ENCODE data around the gene TNS1.
A peak's percentile ranks its signal among the peaks of the same experiment; 100 is the strongest.

Gene TNS1

DNA sequence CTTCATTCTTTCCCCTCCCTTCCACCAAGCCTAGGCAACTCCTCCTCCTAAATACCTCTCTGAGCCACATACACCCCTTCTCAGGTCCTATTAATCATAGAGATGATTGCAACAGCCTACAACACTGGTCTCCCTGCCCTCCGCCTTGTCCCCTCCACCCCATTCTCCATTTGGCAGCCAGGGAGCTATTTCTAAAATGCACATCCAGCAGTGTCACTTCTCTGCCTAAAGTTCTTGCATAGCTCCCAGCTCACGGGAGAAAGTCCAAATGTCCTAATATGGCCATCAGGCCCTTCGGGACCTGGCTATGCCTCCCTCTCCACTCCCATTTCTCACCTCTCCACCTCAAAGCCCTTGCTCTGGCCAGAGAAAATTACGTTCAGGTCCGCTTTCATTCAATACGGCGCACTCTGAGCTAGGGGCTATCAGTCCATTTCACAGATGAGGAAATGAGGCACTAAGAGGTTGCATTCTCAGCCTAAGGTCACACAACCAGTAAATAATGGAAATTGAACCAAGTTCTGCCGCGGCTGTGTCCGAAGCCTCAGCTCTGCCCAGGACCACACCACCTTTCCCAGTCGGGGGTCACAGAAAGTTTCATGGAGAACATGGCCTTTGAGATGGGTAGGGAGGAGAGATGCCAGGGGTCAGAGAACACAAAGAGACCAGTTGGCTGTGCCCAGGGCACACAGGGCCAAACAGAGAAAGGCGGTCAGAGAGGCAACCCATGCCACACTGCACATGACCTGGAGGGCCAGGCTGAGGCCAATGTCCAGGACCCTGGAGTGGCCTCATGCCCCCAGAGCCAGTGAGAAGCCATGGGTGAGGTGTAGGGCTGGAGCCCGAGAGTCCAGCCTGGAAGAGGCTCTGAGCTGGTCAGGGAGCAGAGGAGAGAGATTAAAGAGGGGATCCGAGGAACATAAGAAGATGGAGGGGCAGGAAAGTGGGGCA, 72.8 kb downstream of the TNS1 start:
- peak; percentile 80 for DNase-seq (ENCODE audit: low spot score)

DNA sequence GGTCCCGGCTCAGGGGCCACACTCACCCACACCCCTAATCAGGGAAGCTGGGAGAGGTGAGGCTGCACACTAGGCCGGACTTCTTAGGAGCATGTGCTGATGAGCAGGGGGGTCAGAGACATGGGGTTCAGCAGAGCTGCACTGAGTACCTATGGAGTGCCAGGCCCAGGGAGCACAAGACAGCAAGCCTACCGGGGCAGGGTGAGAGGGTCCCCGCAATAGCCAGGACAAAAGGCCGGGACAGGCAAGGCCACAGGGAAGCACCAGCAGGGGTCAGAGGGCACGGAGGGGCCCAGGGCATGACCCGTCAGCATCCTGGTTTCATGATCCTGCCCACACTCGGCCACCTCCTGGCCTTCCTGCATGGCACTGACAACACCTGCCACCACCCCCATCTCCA, 73.5 kb downstream of the TNS1 start:
- no peak for DNase-seq (ENCODE audit: low spot score)

DNA sequence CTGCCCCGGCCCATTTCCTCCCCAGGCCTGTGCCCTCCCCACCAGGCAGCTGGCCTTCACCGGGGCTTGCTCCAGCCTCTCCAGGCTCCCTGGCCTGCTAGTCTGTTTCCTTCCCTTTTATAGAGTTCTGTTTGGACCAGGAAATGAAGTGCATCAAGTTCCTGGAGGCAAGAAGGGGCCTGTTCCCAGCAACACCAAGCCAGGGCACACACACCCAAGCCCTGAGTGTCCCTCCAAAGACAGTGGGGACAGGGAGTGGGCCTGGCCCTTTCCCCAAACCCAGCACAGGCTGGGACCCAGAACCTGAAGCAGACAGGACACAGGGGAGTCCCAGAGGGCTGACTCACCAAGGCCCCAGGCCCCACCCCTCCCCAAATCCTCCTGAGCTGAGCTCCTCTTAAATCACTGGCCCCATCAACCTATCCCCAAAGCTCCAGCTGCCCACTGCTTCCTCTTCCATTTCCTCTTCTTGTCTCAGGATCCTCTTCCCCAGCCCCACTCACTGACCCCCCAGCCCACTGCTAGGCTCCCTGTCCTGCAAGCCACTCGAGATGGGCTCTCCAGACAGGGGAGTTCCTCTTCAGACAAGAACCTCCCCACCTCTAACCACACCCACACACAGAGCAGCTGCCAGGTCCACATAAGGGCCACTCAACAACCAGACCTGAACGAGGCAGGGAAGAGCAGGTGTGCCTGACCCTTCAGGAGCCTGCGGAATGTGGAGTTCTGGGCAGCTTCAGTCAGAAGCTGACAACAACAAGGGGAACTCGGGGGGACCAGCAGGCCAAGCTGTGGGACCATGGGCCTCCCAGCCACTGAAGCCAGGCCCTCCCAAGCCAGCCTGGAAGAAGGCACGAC, 74.2 kb downstream of the TNS1 start:
- no peak for DNase-seq (ENCODE audit: low spot score)

DNA sequence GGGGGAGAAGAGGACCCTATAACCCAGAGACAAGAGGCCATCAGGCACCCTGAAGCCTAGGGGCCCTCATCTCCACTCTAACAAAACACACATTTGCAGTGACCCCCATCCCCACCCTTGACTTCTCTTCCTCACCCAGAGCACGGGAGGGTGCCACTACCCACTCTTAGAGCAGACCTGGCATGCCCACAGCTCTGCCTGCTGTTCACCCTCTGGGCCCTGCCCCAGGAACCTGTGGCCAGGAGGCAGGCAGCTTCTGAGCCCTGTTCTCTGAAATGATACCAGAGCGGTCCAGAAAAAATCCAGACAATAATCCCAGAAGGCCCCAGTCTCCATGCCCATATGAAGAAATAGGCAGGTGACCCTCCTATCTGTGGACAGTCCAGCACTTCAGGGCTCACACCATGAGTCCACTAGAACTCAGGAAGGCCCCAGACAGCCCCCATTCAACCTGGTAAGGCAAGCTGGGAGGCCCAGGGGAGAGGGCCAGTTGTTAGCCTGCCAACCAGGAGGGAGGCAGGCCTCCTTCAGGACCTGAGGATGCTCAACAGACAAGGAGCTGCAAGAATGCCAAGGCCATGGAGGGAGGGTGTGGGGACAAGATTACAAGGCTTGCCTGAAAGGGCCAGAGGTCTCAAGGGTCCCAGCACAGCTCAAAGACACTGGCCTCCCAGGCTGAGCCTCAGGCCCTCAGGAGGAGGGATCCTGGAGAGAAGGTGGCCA, 75.0 kb downstream of the TNS1 start:
- no peak for DNase-seq (ENCODE audit: low spot score)

DNA sequence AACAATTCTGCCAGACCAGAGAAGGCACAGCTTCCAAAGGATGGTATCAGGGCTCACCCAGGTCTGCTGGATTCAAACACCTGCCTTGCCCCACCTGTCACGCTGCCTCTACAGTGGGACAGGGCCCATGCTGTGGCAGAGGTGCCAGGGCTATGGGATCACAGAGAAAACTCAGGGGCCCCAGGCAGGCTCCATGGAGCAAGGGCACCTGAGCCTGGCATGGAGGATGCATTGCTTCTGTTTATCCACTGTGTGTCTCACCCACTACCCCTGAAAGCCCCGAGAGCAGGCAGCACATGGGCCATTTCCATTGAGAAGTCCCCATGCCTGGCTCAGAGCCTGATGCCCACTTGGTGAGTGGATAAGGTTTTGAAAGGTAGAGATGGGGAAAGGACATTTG, 76.0 kb downstream of the TNS1 start:
- no peak for DNase-seq (ENCODE audit: low spot score)

DNA sequence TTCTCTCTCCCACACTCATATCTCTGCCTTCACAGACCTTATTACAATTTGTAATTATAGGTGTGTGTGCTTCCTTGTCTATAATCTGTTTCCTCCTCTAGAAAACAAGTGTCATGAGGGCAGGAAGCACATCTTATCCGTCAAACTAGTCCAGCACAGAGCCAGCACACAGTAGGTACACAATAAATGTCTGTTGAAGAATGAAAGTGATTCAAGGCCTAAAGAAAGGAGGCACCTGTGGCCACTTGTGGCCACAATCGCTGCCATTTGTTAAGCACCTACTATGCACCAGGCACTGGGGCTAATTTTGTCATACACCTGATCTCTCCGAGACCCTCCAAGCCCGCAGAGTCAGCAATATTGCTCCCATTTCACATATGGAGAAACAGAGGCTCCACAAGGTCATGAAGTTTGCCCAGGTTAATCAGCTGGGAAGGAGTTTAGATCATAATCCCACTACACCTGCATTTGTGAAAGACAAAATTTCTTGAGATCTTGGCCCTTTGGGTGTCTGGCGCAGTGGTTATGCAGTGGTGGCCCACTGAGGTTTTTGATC, 78.4 kb downstream of the TNS1 start:
- DNase-seq (ENCODE audit: low spot score): no peak

DNA sequence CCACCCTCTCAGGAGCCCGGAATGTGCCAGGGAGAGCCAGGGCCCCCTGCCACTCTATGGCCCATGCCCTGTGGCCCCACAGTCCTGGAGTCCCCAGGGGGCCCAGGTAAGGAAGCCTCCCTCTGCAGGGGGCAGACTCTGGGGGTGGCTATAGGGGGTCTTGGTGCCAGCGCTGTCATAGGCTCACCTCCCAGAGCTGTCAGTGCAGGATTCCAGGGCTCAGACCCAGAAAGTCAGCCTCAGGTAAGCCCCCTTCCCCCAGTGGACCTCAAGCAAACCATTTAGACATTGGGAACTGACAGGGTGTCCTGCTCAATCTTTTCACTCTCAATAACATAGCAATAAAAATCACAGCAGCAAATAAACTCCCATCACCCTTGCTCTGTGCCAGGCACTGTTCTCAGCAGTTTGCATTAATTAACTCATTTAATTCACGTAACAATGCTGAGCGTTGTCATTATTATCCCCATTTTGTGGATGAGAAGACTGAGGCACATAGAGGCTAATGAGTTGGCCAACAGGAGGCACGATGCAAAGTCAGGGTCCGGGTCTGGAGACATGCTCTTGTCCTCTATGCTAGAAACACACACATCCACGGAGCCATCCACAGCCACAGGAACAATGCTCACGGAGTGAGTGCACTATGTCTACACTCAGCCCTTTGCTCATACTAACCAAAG, 79.6 kb downstream of the TNS1 start:
- DNase-seq (ENCODE audit: low spot score): no peak

DNA sequence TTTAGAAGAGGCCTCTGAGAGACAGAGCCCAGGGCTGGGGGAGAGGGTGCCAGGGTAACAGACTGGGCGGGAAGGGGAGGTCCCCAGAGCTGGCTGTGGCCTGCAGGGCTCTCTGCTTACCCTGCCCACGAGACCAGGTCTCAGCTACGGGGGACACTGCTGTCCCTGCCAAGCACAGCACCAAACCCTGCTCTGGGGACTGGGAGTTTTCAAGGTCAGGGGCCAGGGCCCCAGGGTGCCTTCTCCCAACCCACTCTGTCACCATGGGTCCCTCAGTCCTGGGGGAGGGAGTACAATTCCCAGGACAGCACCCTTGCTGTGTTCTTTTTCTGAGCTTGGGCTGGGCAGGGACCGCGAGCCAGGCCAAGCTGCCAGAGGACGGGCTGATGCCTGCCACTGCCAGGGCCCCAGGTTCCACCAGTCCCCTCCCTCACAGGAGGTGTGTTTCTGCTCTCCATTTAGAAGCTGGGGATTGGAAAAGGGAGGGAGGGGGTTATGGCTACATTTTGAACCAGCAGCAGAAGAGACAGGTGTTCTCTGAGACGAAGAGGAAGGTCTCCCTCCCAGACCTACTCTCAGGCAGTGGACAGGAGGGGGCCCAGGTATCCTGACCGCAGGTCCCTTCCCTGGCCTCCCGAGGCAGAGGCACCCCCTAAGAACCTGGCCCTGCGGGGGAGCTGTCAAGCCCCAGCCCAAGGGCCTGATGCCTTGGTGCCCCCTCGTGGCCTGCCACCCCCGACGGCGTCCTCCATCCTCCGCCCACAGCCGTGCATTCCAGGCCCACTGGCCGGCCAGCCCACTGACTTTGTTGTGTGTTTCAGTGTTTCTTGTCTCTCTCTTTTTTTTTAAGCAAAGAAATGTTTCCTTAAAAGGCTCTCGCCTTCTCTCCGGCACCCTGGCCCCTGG, 80.4 kb downstream of the TNS1 start:
- no peak for DNase-seq (ENCODE audit: low spot score)

DNA sequence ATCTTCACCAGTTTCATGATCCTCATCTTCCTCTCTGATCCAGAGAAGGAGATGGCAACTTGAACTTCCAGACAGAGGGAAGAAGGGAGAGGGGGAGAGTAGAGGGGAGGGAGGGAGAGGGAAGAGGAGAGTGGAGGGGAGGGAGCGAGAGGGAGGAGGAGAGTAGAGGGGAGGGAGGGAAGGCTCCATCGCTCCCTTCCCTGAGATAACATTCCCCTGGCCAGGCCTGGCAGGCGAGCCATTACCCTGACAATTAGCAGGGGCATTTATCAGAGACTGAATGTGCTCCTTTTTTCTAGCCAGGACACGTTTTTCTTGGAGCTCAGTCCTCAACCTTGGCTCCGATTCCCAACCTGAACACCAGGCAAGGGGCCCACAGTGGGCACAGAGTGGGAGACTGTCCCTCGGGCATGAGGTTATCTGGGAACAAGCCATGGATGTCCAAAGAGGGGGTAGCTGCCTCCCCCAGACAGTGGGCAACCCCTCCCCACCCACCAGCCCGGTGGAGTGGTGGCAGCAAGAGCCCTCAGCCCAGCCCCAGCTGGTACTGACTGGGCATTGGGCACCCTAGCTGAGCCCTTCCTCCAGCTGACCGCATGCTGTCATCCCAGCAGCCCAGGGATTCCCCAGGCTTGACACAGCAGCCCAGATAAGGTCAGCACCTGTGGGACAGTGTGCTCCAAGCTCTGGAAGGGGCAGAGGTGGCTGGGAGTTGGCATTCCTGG, 81.8 kb downstream of the TNS1 start:
- no peak for DNase-seq (ENCODE audit: low spot score)

DNA sequence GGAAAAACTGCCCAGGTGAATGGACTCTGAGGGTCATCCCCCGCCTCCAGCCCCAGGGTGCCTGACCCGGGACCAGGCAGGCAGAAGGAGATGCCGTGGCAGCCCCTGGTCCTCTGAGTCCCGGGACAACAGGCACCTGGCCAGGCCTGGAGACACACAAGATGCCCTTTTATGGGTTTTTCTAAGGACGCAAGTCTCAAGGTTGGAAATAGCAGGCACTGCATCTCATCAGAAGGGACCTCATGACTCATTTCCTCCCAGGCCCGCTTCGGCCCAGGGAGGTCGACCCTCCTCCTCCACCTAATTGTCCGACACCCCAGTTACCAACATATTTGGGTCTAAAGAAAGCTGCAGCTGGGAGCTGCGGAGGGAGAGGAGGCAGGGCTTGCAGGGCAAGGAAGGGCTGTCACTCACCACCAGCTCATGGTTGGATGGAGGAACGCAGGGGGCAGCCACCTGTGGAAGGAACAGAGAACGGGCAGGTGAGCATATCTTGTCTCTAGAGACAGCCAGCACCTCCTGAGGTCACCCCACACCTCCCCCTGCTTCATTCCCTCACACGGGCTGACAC, 82.9 kb downstream of the TNS1 start:
- peak; percentile 74 for DNase-seq (ENCODE audit: low spot score)

DNA sequence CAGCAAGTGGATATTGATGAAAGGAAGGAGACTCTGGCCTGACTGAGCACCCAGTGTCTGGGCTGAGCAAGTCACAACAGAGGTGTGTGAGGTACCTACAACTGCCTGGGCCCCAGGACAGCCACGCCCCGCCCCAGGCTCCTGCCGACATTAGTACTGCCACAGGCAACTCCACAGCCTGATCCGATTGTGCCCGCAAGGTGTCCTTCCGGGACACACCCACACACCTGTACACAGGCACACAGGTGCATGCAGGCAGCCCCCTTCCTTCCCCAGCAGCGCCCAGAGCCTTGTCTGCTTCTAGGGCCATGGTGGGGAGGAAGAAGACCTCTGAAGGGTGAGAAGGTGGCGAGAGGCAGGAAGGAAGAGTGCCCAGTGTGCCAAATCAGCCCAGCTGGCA, 83.6 kb downstream of the TNS1 start:
- no peak for DNase-seq (ENCODE audit: low spot score)

DNA sequence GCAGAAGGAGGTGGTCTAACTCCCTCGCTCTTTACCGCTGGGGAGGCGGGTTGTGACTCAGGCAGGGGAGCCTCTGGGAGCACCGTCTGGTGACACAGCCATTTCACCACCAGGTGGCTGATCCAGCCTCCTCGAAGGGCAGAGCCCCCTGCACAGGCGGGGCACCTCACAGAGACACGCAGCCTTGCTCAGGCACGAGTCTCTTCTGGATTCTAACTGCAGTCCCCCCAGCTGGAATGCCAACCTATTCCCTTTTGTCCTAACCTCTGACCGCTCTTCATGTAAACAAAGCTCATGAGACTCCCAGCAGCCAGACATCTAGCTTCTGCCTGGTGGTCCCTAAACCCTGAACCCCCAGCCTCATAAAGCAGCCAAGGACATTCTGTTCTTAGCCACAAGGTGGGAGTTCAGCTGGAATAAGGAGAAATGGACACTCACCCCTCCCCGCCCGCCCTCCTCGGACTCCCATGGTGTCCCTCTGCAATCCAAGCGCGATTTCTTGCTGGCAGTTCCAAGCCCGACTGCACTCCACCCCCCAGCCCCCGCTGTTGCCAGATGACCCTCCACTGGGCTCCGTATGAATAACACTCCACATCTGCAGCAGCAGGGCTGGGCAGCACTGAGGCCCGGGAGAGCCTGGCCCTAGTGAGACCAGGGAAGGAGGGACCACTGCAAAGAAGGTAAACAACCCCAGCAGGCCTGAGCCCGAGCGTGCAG, 84.3 kb downstream of the TNS1 start:
- no peak for DNase-seq (ENCODE audit: low spot score)

DNA sequence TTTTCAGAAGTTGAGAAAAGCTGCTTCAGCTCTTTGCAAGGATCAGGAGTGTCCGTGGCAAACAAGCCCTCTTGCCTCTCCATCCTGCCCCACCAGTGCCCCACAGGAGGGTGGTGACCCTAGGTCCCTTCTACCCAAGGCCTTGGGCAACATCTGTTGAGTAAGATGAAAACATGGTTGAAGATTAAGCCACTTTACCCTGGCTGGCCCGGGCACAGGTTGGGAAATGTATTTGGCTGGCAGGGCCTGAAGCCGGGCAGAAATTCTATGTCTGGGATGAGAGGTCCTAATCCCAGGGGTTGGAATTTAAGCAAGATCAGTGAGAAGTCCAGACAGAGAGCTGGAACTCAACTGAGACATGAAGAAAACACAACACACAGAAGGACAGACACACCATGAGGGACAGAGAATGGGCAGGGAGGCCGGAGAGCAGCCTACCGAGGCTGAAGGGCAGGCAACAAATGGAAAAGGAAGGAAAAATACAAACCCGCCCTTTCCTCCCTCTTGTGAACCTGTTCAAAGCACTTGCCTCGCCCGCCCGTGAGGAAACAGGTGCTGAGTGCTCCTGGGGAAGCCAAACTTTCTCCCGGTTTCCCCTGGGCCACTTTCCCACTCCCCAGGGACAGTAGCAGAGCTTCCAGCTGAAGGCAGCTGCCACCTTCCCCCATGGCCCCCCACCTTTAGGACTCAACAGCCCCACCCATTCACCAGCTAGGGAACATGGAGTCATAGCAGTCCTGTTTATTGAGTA, 86.1 kb downstream of the TNS1 start:
- no peak for DNase-seq (ENCODE audit: low spot score)

DNA sequence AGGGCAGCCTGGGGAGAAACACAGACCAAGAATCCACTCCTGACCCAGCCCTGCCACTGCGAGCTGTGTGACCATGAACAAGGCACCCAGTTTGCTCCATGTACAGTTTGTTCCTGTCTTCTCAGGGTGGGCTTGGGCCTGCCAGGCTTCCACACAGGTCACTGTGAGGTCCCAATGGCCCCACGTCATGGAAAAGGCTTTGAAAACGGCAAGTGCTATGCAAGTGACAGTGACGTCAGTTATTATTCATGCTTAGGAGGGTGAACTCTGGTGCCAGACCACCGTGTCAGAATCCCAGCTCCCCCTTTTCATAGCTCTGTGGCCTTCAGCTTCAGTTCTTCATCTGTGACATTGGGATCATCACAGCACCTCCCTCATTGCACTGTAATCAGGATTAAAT, 87.1 kb downstream of the TNS1 start:
- DNase-seq (ENCODE audit: low spot score): no peak

DNA sequence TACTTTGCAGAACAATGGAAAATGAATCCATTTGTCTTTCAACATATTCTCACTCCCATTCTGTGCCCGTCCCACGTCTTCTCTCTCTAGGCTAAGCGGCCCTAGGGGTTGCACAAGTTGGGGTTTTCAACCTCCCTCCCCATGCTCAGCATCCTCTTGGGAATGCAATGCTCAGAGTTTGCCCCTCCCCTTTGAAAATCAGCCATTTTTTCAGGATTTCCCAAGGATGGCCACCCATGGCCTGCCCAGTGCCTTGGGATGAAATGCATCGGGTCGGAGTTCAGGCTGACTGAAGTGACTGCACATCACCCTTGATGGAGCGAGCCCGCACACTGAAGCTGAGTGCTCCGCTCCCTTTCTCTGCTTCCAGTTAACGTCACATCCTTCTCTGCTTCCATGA, 87.9 kb downstream of the TNS1 start:
- DNase-seq (ENCODE audit: low spot score): no peak

DNA sequence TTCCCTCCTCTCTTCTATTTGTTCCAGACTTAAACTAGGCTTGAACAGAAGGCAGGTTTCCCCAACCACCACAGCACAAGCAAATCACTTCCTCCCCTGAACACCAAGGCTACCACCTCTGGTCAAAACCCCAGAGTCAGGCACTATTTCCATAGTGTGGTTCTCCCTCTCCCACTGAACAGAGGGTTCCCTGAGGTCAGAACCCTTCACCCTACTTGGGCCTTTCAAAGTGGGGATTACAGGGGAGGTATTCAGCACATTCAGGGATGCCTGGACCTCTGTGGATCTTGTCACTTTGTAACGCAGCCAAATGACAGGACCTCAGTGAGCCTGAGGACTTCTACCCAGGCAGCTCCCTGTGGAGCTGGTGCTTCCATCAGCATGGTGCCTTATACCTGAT, 88.7 kb downstream of the TNS1 start:
- DNase-seq (ENCODE audit: low spot score): no peak

DNA sequence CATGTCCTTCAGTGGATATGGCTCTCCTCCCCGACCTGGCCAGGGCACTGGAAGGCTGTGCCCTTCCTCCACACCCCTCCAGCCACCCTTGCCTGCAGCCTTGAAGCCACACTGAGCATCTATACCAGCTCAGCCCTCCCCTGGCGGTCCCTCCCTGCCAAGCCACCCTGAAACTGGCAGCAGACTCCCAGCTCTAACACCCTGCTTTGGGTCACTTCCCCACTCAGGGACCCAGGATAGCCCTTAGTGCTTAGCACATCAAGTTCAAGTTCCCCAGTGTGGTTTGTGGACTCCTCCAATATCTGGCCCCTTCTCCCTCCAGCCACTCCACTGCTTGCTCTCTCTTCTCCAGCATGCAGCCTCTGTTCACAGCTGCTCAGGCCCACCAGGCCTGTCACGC, 89.4 kb downstream of the TNS1 start:
- no peak for DNase-seq (ENCODE audit: low spot score)

Data from AG08395 (cell line).